NCI-H69 (cell line): Measurements from ENCODE around the gene KCTD17.
A peak's percentile ranks its signal among the peaks of the same experiment; 100 is the strongest.

Experiments used
- DNase-seq: peaks from one replicate; lab custom pipeline; 2025; lab: John Stamatoyannopoulos, UW

KCTD17 gene

GRCh38 chr22:37051391-37052385, at the start of gene KCTD17:
Gene KCTD17, plus strand, starts transcription at chr22:37051742. Its CDS starts 19 bp downstream, at chr22:37051761.
- DNase-seq: peak; percentile 81

- DNase-seq: no peak
These were observed 49.7 kb upstream of the KCTD17 start for GRCh38 chr22:37001826-37002225.

GRCh38 chr22:37002633-37003032, 48.9 kb upstream of the KCTD17 start:
- no peak for DNase-seq

GRCh38 chr22:37007651-37008050, 43.9 kb upstream of the KCTD17 start:
- no peak for DNase-seq

GRCh38 chr22:37008365-37008764, 43.2 kb upstream of the KCTD17 start:
- no peak for DNase-seq

- no peak for DNase-seq
These were observed 42.1 kb upstream of the KCTD17 start for GRCh38 chr22:37009490-37009889.

- DNase-seq: no peak
These were observed 41.4 kb upstream of the KCTD17 start for GRCh38 chr22:37010174-37010573.

GRCh38 chr22:37010976-37011375, 40.6 kb upstream of the KCTD17 start:
- DNase-seq: no peak

GRCh38 chr22:37011472-37011871, 40.1 kb upstream of the KCTD17 start:
- no peak for DNase-seq

- DNase-seq: no peak
These were observed 39.2 kb upstream of the KCTD17 start for GRCh38 chr22:37012262-37012904.

GRCh38 chr22:37012956-37013355, 38.6 kb upstream of the KCTD17 start:
- DNase-seq: no peak

GRCh38 chr22:37014415-37014806, 37.1 kb upstream of the KCTD17 start:
- no peak for DNase-seq

- DNase-seq: no peak
These were observed 36.5 kb upstream of the KCTD17 start for GRCh38 chr22:37014835-37015586.

GRCh38 chr22:37015587-37015878, 36.0 kb upstream of the KCTD17 start:
- no peak for DNase-seq

GRCh38 chr22:37016134-37016910, 35.2 kb upstream of the KCTD17 start:
- no peak for DNase-seq

GRCh38 chr22:37017356-37017755, 34.2 kb upstream of the KCTD17 start:
- no peak for DNase-seq

GRCh38 chr22:37018086-37018814, 33.3 kb upstream of the KCTD17 start:
- no peak for DNase-seq

- peak; percentile 58 for DNase-seq
These were observed 32.7 kb upstream of the KCTD17 start for GRCh38 chr22:37018815-37019308.

GRCh38 chr22:37019309-37020191, 32.0 kb upstream of the KCTD17 start, which contains the start of the genes MPST and TST:
Gene MPST, plus strand, starts transcription at chr22:37019742. Its CDS starts 95 bp downstream, at chr22:37019837.
Gene TST, minus strand, starts transcription at chr22:37019447. Its CDS starts 715 bp downstream, at chr22:37018732.
- peak; percentile 93 for DNase-seq

GRCh38 chr22:37020192-37020479, 31.4 kb upstream of the KCTD17 start:
- DNase-seq: peak; percentile 52
